Stimulated activated naive CD8-positive, alpha-beta T cell treated with anti-CD3 and anti-CD28 coated beads, Interleukin-15, Interleukin-2, amounts not matched to agents 100 ng/mL and 50 ng/mL, for 24 hours (primary cell): Measurements from ENCODE around the gene MAP2K6.

Experiments used
- H3K27ac Mint-ChIP-seq: one replicate; pipeline ENCODE4 v1.8.0; 2021; ENCODE audit warnings: mild to moderate bottlenecking, mixed read lengths
- H3K27me3 Mint-ChIP-seq: one replicate; pipeline ENCODE4 v1.8.0; 2021; ENCODE audit warnings: mixed read lengths
- H3K36me3 Mint-ChIP-seq: one replicate; pipeline ENCODE4 v1.8.0; 2021; ENCODE audit warnings: low read depth, mixed read lengths
- H3K4me1 Mint-ChIP-seq: one replicate; pipeline ENCODE4 v1.8.0; 2021; ENCODE audit warnings: low read depth, mixed read lengths
- H3K4me3 Mint-ChIP-seq: one replicate; pipeline ENCODE4 v1.8.0; 2021; ENCODE audit warnings: mild to moderate bottlenecking, mixed read lengths
- H3K9me3 Mint-ChIP-seq: one replicate; pipeline ENCODE4 v1.8.0; 2021; ENCODE audit warnings: mixed read lengths

The MAP2K6 gene

GRCh38 chr17:69597898-69598692 is 183.6 kb downstream of the MAP2K6 start:
- Mint-ChIP-seq H3K4me1 (peaks cover 10% of the 10 kb centered on the region), H3K27me3 (no peaks in the 10 kb centered on the region), H3K27ac (no peak overlapping the region), H3K4me3 (no peak overlapping the region), H3K9me3 (no peaks in the 10 kb centered on the region), H3K36me3 (no peaks in the 10 kb centered on the region)

- no peaks in the 10 kb centered on the region for H3K27me3 Mint-ChIP-seq
- H3K9me3 Mint-ChIP-seq: no peaks in the 10 kb centered on the region
- H3K27ac Mint-ChIP-seq: peak overlapping the region; percentile 1
- peaks cover 21% of the 10 kb centered on the region for H3K4me1 Mint-ChIP-seq
- no peak overlapping the region for H3K4me3 Mint-ChIP-seq
- H3K36me3 Mint-ChIP-seq: no peaks in the 10 kb centered on the region
Observed at GRCh38 chr17:69602972-69603371, 188.5 kb downstream of the MAP2K6 start.
